ENCODE measurements around the gene DHDDS. TPM values are rescaled to one million over a fixed set of nuclear protein-coding genes. Genes with fewer than 3 reads are reported as not detected.

Gene DHDDS
- total RNA-seq, 1 experiment from 2014 or later: 56.7 TPM

DNA sequence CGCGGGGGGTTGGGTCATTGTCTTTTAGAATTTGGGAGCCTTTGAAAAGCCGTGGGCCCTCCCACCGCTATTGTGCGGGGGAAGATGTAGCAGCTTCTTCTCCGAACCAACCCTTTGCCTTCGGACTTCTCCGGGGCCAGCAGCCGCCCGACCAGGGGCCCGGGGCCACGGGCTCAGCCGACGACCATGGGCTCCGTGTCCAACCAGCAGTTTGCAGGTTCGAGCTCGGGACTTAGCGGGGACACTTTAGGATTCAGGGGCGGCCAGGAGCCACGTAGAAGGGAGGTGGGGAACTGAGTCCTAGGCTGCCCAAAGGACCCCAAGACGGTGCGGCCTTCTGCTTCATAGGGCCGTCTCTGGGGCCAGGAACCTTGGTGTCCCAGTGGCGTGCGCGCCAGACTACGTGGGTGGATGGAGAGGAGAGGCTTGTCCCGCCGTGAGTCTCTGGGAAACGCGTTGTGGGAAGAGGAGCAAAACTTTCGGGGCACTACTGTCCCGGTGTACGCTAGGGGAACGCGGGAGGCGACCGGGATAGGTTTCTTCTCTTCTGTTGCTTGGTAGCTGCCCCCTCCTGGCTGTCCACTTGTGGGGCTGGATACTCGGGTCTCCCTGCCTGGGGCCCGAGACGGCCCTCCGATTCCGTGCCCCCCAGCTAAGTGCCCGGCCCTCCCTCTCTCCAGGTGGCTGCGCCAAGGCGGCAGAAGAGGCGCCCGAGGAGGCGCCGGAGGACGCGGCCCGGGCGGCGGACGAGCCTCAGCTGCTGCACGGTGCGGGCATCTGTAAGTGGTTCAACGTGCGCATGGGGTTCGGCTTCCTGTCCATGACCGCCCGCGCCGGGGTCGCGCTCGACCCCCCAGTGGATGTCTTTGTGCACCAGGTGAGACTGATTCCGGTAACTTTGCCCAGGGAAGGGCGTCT lies 21.2 kb upstream of the DHDDS start, which contains the start of gene LIN28A:
Gene LIN28A (plus strand): TSS at position 112 of the 918 bp plus-strand sequence. CDS start 75 bp downstream, at position 187.
- DNase-seq (ENCODE audit: low read depth, low spot score) (no peak), ATAC-seq (no peak)
- H3K36me3 ChIP-seq (ENCODE audit: control insufficient read depth, insufficient read depth, low read length): no peaks in the 10 kb centered on the region
- TF ChIP-seq, protein P1, sequence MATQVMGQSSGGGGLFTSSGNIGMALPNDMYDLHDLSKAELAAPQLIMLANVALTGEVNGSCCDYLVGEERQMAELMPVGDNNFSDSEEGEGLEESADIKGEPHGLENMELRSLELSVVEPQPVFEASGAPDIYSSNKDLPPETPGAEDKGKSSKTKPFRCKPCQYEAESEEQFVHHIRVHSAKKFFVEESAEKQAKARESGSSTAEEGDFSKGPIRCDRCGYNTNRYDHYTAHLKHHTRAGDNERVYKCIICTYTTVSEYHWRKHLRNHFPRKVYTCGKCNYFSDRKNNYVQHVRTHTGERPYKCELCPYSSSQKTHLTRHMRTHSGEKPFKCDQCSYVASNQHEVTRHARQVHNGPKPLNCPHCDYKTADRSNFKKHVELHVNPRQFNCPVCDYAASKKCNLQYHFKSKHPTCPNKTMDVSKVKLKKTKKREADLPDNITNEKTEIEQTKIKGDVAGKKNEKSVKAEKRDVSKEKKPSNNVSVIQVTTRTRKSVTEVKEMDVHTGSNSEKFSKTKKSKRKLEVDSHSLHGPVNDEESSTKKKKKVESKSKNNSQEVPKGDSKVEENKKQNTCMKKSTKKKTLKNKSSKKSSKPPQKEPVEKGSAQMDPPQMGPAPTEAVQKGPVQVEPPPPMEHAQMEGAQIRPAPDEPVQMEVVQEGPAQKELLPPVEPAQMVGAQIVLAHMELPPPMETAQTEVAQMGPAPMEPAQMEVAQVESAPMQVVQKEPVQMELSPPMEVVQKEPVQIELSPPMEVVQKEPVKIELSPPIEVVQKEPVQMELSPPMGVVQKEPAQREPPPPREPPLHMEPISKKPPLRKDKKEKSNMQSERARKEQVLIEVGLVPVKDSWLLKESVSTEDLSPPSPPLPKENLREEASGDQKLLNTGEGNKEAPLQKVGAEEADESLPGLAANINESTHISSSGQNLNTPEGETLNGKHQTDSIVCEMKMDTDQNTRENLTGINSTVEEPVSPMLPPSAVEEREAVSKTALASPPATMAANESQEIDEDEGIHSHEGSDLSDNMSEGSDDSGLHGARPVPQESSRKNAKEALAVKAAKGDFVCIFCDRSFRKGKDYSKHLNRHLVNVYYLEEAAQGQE (IDR thresholded peaks at IDR 0.05; ENCODE audit: insufficient read depth in 1 of 2, low read depth in 2 of 2, low read length in 1 of 2): no peak
- TF ChIP-seq, protein P2, sequence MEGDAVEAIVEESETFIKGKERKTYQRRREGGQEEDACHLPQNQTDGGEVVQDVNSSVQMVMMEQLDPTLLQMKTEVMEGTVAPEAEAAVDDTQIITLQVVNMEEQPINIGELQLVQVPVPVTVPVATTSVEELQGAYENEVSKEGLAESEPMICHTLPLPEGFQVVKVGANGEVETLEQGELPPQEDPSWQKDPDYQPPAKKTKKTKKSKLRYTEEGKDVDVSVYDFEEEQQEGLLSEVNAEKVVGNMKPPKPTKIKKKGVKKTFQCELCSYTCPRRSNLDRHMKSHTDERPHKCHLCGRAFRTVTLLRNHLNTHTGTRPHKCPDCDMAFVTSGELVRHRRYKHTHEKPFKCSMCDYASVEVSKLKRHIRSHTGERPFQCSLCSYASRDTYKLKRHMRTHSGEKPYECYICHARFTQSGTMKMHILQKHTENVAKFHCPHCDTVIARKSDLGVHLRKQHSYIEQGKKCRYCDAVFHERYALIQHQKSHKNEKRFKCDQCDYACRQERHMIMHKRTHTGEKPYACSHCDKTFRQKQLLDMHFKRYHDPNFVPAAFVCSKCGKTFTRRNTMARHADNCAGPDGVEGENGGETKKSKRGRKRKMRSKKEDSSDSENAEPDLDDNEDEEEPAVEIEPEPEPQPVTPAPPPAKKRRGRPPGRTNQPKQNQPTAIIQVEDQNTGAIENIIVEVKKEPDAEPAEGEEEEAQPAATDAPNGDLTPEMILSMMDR (IDR thresholded peaks at IDR 0.05): no peak
- TF ChIP-seq TCF7L2 (IDR thresholded peaks at IDR 0.05; ENCODE audit: low read depth, low read length) (no peak), SIN3A (IDR thresholded peaks at IDR 0.05; ENCODE audit: borderline replicate concordance, insufficient read depth, low read depth, low read length) (no peak), POLR2AphosphoS5 (IDR thresholded peaks at IDR 0.05; ENCODE audit: low read depth, low read length) (no peak)
- intact Hi-C loops (cut with micrococcal nuclease; ENCODE audit: unreplicated experiment) (no loop called here), in situ Hi-C loops (cut with HindIII; ENCODE audit: low pct_unique_long_range_greater_than_20kb, low sequenced_read_pairs) (no loop called here)
- no TSS peak for BruUV-seq (replicated peaks)
- no peak within 1 kb of the TSS for H3K27ac ChIP-seq (ENCODE audit: low read length)
- ChIA-PET CTCF (no interaction called here), POLR2A (no interaction called here)
- H3K4me3 ChIP-seq (ENCODE audit: low read depth in 2 of 2, low read length in 2 of 2): no peak within 1 kb of the TSS
- H3K9me3 ChIP-seq (ENCODE audit: control insufficient read depth, insufficient read depth, low read depth, low read length): no peaks in the 10 kb centered on the region
- peaks cover 8% of the 10 kb centered on the region for H3K4me1 ChIP-seq (ENCODE audit: control insufficient read depth, insufficient read depth, low read length)
- H3K27me3 ChIP-seq (ENCODE audit: control insufficient read depth, insufficient read depth, low read length): 0 out of 2 replicates have a peak, but pooled peaks cover 2% of the 10 kb centered on the region

DNA sequence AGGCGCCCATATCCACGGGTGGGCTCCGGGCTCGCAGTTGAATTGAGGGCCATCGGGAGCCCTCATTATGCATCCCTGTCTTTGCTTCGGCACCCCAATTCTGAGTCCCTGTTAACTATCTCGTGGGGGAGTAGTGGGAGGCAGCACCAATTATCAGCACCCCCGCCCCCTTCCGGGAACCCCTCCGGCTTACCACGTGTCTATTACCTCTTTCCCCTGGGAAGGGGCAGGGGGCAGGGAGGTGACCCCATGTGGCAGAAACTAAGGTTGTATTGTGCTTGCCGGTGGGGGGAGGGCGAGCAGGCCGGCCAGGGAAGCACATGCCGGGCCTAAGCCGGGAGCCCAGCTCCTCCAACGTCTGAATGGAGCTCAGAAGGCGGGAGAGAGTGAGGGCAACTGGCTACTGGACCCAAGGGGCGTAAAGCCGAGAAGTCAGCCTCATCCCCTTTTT lies 20.5 kb upstream of the DHDDS start:
- POLR2A ChIA-PET: no interaction called here
- H3K27me3 ChIP-seq (ENCODE audit: control insufficient read depth, insufficient read depth, low read length): 0 out of 2 replicates have a peak, but pooled peaks cover 2% of the 10 kb centered on the region
- CTCF ChIA-PET: no interaction called here
- TF ChIP-seq TCF7L2 (IDR thresholded peaks at IDR 0.05; ENCODE audit: low read depth, low read length) (no peak), POLR2AphosphoS5 (IDR thresholded peaks at IDR 0.05; ENCODE audit: low read depth, low read length) (no peak), SIN3A (IDR thresholded peaks at IDR 0.05; ENCODE audit: borderline replicate concordance, insufficient read depth, low read depth, low read length) (no peak)
- TF ChIP-seq, protein P2 (IDR thresholded peaks at IDR 0.05): no peak
- TF ChIP-seq, protein P1 (IDR thresholded peaks at IDR 0.05; ENCODE audit: insufficient read depth in 1 of 2, low read depth in 2 of 2, low read length in 1 of 2): no peak
- H3K27ac ChIP-seq (ENCODE audit: low read length): no peak overlapping the region
- no peaks in the 10 kb centered on the region for H3K36me3 ChIP-seq (ENCODE audit: control insufficient read depth, insufficient read depth, low read length)
- DNase-seq (ENCODE audit: low read depth, low spot score): no peak
- ATAC-seq: no peak
- no peak overlapping the region for H3K4me3 ChIP-seq (ENCODE audit: low read depth in 2 of 2, low read length in 2 of 2)
- H3K4me1 ChIP-seq (ENCODE audit: control insufficient read depth, insufficient read depth, low read length): peaks cover 8% of the 10 kb centered on the region
- intact Hi-C loops (cut with micrococcal nuclease; ENCODE audit: unreplicated experiment): no loop called here
- in situ Hi-C loops (cut with HindIII; ENCODE audit: low pct_unique_long_range_greater_than_20kb, low sequenced_read_pairs): no loop called here
- BruUV-seq (replicated peaks): no TSS peak
- no peaks in the 10 kb centered on the region for H3K9me3 ChIP-seq (ENCODE audit: control insufficient read depth, insufficient read depth, low read depth, low read length)
